HG02763 (cell line): ENCODE data around the gene RAN.
"Not testable (repeated sequence)": the region's sequence is repeated elsewhere in the genome, so short reads cannot be mapped to it uniquely, and the experiment has no call there.

Experiments
- ATAC-seq: cut with Tn5 transposase; IDR thresholded peaks from one replicate; pipeline ENCODE4 v1.9.1; 2021; ENCODE audit warnings: mild to moderate bottlenecking, moderate library complexity; ENCODE audit not compliant: unreplicated experiment

Gene RAN

DNA sequence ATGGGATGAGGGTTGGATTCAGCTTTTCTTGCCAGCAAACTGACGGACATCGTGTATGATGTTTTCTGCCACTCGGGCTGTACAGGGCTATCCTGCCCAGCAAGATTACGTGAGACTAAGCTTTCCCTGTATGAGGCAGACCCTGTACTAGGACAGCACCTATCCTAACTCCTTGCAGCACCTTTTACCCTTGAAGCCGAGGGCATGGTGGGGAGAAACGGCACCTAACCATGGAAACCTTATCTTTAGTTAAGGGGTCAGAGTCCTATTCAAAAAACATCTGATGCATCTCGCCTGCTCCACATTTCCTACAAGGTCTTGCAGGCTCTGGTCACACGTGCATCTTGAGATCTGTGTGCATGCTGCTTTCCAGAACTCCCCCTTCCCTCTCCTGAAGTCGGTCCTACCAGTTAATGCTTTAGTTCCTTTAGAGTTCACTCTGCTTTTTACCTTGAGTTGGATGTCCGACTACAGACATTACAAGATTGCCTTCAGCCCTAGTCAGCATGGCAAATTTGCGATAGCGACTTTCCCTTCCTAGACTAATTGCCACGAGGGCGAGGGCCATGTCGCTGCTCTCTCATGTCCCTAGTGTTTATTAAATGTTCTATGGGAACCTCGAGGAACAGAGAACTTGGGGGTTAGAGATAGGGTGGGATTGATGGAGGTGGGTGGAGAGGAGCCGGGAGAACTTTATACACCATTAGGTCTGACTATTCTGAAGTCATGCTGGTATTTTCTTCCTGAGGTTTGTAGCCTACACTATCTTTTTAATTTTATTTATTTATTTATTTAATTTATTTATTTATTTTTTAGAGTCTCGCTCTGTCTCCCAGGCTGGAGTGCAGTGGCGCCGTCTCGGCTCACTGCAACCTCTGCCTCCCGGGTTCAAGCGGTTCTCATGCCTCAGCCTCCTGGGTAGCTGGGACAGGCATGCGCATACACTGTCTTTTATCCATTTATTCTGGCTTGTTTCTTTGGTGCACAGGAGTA is 6.6 kb downstream of the RAN start:
- ATAC-seq, result no peak

DNA sequence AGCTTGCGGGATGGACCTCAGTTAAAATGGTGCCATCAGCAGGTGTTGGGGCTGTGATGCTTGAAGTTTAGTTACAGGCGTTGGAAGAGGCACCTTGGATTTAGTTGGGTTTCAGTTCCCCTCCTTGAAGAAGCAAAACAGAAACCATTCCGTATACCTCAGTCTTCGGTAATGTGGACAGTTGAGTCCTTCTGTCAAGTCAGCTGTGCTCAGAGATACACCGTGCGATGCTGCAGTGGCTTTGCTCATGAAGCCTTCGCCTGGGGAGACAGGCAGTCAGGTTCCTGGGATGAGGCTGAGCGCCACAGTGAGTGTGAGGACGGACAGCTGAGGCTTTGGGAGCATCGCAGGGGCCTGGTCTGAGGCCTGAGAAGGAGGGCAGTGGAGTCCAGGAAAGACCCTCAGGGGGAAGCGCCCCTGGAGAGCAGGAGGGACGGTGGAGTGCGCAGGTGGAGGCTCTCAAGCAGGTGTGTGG is 7.4 kb downstream of the RAN start:
- peak; percentile 69 for ATAC-seq

DNA sequence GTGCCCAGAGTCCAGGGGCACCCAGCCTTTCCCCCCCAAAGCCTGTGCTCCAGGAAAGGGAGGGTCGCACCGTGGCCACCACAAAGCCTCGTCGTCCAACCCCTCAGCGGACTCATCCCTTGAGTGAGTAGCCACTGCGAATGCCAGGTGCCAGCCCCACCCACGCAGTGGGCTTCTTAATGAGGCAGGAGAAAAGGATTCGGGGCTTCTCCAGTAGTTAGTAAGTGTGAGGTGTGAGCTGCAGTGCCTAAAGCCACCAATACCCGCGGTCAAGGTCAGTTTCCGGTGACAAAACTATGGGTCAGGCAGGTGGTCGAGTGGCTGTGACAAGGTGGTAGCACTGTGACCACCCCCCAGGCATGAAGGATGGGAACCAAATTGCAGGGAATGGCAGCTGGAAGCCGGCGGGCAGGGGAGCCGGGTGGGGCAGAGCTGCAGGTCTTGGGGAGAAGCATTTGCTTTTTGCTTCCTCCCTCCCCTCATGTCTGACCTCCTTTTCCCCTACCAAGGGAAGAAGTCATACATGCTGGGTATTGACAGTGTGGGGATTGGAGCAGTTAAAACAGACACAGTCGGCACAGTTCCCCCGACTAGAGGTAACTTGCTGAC is 8.0 kb downstream of the RAN start:
- ATAC-seq, result no peak

DNA sequence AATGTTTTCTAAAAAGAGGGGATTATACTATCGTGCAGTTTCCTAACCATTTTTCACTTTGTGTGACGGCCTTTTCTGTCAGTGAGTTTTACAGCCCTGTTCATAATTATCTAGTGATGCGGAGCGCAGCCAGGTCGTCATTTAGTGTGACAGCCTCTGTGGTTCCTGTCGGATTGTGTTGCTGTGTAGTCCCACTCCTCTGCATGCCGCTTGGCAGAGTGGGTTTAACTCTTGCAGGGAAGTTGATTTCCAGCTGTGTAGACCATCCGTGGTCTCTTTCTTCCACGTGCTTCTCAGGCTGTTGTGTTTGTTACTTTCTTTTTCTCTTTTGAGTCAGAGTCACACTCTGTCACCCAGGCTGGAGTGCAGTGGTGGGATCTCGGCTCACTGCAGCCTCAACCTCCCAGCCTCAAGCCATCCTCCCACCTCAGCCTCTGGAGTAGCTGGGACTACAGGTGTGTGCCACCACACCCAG is 8.6 kb downstream of the RAN start:
- ATAC-seq, result no peak

DNA sequence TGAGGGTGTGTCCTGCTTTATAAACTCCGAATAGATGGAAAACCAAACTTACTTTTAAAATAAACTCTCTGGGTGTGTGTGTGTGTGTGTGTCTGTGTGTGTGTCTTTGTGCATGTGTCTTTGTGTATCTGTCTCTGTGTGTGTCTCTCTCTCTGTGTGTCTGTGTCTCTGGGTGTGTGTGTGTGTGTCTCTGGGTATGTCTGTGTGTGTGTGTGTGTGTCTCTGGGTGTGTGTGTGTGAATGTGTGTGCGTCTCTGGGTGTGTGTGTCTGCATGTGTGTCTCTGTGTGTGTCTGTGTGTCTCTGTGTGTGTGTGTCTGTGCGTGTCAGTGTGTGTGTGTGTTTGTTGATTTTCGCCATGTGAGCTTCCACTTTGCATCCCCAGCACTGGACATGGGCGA is 9.2 kb downstream of the RAN start:
- ATAC-seq, result no peak

DNA sequence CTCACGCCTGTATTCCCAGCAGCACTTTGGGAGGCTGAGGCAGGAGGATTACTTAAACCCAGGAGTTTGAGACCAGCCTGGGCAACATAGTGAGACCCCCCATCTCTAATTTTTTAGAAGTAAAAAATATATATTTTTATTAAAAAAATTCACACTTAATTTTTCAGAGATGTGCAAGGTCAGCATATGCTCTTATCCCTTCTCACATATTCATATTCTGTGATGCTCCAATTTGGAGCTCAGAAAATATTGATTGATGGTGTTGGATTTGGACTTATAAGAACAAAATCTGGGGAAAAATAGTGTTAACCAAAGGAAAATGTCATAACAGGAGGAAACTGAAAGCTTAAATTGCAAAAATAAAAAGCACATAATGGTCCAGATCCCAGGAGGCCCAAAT is 9.7 kb downstream of the RAN start:
- ATAC-seq, result no peak

DNA sequence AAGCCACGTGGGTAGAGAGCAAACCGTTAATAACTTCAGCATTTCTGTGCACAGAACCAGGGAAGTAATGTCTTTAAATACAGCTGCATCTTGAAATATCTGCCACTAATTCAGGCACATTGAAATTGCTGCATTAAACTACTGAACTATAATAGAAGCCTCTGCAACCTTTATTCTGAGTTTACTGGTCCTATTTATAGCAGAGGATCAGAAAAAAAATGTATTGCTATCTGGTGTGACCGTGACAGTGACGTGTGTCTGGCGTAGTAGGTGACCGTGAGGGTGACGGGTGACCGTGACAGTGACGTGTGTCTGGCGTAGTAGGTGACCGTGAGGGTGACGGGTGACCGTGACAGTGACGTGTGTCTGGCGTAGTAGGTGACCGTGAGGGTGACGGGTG is 15.3 kb downstream of the RAN start:
- ATAC-seq, result not testable (repeated sequence)

DNA sequence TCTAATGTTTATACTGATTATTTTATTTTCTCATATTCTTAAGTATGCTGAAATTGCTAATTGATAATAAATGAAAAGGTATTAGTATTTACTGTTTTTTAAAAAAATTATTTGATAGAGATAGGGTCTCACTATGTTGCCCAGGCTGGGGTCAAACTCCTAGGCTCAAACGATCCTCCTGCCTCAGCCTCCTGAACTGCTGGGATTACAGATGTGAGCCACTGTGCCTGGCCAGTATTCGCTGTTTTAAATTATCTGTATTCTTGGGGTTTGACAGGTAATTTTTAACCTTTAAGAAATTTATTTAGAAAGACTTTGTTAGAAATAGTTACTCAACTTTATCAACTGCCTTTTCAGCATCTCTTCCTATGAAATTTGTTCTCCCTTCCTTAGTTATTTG is 32.2 kb downstream of the RAN start:
- ATAC-seq, result no peak

DNA sequence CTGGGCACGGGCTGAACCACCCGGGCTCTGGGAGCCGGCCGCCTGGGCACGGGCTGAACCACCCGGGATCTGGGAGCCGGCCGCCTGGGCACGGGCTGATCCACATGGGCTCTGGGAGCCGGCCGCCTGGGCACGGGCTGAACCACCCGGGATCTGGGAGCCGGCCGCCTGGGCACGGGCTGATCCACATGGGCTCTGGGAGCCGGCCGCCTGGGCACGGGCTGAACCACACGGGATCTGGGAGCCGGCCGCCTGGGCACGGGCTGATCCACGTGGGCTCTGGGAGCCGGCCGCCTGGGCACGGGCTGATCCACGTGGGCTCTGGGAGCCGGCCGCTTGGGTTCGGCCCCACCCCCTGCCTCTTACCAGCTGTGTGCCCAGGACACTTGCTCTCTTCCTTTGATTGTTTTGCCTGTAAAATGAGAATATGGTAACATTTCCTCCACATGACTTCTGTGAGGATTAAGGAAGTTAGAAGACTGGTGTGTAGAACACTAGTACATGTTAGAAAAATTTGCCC is 33.1 kb downstream of the RAN start:
- not testable (repeated sequence) for ATAC-seq

DNA sequence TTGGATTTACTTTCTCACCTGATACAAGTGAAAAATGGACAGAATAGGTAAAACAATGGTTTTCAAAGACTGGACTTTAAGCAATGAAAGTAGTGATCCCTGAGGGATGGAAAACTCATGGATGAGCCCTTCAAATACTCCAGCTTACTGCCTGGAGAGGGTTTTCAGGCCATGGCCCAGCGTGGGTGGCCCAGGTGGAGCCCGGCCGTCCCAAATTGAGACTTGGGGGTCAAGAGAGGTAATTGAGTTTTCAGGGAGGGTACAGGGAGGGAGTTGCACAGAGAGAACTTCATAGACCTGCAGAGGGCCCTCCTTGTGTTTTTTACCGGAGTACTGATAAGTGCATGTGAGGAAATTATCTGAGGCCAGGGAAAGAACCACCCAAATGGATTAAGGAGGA is 37.2 kb downstream of the RAN start:
- ATAC-seq, result no peak

DNA sequence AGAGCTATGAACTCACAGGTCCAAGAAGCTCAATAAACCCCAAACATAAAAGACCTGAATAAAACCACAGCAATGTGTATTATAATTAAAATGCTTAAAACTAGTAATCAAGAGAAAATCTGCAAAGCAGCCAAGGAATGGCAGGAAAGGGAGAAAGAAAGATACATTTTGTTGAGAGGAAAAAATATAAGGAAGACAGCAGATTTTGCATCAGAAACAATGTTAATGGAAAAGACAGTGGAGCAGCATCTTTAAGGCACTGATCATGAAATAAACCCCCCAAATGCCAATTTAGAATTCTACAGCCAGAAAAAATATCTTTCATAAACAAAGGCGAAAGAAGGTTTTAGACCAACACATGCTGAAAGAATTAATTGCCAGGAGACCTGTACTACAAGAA is 39.3 kb downstream of the RAN start:
- ATAC-seq, result no peak

DNA sequence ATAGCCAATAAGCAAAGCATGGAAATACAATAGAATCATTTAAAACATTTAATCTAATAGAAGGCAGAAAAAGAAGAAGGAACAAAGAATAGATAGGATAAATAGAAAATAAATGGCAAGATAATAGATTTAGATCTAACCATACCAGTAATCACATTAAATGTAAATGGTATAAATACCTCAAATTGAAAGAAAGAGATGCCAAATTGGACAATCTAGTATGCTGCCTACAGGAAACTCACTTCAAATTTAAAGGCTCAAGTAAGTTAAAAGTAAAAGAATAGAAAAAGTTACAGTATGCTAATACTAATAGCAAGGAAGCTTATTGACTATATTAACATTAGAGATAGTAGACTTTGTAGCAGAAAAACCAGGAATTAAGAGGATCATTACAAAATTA is 40.1 kb downstream of the RAN start:
- ATAC-seq, result no peak

DNA sequence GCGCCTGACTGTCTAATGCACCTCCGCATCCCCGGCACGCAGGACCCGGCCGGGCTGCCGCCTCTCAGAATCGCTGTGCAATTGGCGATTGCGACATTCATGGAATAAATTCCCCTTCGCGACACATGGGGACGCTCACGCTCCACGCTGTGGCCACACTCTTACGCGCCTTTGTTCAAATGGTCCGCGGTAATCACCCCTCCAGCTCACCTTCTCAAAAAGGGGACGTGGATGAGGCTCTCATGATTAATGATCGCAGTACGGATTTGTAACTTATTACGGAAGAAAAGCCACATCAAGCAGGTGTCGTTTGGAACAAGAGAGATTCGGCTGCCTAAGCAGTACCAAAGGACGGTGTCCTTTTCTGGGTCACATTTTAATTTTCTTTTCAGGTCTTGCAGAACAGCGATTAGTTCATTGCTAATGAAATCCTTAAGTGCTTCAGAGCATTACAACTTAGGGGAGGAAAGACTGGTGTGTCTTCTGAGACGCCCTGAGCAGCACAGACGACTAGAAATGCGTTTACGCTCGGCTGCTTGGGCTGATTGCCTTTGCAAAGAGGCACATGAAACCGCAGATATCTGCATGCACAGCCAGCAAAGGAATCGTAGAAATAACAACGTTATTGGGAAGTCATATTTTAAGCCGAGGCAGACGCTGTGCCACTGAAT is 44.5 kb downstream of the RAN start:
- no peak for ATAC-seq

DNA sequence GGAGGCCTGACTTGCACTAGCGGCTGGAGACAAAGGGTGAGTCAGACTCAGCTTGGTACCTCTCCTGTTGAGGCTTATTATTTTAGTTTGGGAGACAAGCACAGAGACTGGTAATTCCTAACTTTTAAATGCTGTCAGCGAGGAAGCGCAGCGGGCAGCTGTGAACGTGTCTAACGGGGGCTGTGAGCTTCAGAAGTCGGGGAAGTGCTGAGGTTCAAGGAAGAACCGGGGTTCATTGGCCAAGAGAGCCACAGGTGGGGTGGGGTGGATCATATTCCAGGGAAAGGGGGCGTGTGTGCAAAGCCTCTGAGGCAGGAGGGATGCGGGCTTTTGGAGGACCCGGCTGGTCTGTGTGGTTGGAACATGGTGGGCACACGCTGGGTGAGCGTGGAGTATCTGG is 45.7 kb downstream of the RAN start:
- no peak for ATAC-seq

DNA sequence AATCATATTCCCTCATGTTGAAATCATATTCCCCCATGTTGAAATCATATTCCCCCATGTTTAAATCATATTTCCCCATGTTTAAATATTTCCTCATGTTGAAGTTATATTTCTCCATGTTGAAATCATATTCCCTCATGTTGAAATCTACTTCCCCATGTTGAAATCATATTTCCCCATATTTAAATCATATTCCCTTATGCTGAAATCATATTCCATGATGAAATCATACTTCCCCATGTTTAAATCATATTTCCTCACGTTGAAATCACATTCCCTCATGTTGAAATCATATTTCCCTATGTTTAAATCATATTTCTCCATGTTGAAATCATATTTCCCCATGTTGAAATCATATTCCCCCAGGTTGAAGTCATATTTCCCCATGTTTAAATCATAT is 47.2 kb downstream of the RAN start:
- ATAC-seq, result no peak

DNA sequence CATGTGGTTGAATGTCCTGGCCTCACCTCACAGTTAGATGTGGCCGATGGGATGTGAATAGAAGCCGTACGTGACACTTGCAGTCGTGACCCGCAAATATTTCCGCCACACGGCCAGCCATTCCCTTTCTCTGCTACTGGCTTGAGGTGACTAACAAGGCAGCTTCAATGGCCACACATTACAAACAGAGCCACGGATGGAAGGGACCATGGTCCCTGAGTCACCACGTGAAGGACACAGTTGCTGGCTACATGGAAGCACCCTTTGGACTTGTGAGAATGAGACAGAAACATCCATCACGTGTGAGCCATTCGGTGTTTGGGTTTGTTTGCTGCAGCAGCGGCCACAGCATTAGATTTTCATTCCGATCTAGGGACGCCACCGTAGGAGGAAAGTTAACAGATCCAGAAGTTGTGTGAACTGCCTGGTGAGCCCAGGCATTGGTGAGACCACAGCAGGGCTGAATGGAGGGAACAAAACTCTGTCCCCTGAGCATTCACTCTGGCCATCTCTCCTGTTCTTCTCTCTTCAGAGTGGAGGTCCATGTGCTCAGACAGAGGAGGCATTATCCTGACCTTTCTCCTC is 48.3 kb downstream of the RAN start:
- ATAC-seq, result no peak

DNA sequence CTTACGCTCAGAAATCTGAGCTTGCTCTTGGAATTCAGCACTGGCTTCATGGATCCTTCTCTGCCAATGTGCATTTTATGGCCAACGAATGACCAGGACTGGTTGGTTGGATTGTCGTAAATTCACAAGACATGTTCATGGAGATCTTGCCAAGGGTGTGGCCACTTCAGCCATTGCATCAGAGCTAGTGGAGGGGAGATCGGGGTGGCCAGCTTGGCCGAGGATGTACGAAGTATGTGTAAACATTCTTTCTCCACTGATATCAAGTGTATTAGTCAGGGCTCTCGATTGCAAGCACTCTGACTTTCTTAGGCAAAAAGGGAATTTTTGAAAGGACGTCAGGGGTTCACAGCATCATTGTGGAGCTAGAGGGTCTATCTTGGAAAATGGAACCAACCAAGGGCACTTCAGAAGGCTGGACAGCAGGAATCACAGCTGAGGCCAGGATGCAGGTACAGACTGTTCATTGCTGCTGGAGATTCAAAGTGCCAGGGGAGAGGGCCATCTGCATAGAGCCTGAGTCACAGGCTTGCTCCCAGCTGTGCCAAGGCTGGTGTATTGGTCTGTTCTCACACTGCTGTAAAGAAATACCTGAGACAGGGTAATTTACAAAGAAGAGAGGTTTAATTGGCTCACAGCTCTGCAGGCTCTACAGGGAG is 49.0 kb downstream of the RAN start:
- no peak for ATAC-seq

DNA sequence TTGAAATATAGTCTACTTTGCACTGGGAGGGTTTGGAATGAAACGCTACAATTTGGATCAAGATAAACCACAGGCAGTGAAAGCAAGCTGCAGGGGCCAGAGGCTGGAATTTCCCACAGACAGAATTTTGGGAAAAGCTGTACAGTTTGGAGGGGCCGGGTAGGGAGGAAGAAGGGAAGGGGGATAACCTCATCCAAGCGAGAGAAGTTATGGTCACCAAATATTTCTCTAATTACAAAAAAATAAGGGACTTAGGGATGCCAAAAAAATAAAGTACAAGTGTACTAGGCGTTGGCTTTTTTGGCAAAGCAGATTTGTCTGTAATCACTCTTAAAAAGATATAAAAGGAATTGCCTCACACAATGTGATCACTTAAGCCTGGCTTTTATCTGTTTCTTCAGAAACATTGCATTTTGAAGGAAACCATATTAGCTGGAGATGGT is 50.7 kb downstream of the RAN start:
- ATAC-seq, result no peak

DNA sequence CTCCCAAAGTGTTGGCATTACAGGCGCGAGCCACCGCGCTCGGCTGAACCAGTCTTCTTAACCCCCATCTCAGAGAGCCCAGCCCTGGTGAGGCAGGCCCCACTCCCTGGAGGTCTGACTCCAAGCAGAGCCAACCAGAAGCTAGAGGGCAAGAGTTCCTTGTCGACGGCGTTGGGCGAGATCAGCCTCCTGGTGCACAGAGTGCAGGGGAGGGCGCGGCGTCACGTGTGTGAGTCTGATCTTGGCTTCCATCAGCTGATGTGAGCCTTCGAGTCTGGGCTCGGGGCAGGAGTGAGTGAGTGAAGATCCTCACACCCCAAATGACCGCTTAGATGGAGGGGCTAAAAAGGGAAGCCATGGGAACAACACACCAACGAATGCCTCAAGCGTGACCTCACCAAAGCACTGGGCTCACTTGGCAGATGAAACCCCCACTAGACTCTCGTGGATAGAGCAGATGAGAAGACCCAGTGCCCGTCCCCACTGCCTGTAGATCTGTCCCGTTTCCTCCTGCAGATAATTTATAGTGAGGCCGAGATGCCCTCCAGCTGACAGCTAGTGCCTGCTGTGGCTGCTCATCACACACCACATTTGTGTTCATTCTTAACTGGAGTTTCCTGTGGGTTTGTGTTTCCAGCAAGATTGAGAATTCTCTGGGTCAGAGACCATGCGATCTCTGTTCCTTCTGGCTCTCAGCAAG is 53.2 kb downstream of the RAN start:
- ATAC-seq, result no peak

DNA sequence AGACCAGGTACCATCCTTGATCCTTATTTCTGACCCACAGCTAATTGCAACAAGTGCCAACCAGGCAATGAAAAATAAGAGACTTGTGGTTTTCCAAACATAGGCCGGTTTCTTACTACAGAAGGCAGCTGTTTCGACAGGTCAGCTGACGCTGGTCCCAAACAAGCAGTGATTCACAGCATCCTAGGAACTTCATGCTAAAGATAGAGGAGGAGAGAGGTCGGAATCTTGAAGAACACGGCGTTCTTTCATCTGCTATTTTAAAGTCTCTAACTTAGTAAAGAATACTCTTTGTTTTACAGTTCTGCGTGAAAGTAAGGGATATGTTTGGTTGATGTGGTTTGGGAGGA is 53.8 kb downstream of the RAN start:
- ATAC-seq, result no peak
